GM18861 (cell line): ENCODE results near the gene ELF1.

Experiments used
- ATAC-seq: cut with Tn5 transposase; IDR thresholded peaks from one replicate; pipeline ENCODE4 v1.9.1; 2021; ENCODE audit not compliant: unreplicated experiment

ELF1 gene

DNA sequence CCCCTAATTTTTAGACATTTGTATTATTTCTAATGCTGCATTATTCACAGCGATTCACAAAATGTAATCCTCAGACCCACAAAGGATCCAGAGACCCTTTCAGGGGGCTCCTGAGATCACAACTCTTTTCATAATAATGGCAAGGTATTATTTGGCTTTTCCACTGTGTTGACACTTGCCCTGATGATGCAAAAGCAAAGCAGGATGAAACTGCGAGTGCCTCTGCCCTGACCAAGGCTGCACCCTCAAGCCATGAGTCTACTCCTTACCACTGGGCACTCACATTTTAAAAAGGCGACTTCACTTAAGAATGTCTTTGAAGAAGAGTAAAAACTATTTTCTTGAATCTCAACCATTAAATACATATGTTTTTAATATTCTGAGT, 11.4 kb downstream of the ELF1 start:
- no peak for ATAC-seq

DNA sequence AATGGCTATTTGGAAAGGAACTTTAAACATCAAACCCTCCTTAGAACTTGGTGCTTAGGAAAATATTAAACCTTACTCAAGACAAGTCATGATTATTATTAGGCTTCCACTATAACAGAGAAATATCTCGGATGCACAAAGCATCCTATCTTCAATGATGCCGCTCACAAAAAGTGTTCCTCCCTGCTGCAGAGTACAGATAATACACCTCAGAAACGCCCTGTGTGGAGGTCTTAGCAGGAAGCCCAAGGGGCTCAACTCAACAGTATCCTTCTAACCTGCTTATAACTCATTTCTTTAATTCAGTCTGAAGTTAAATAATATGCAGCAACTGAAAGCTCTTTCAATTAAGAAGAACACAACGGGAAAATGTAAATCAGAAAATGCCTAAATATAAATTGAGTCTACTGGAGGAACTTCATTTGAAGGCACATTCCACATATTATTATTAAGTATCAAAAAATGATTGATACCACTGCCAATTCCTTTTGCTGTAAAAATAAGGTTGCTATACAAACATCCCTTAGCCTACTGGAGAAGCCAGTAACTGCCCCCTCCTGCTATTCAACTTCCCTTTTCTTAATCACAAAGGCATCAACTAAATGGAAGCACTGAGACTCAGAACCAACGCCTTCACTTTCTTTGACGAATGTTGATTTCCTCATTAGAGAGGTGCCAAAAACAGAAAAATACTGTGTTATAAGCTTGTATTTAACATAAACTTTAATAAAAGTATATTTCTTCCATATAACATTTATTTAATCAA, 12.0 kb downstream of the ELF1 start:
- no peak for ATAC-seq

DNA sequence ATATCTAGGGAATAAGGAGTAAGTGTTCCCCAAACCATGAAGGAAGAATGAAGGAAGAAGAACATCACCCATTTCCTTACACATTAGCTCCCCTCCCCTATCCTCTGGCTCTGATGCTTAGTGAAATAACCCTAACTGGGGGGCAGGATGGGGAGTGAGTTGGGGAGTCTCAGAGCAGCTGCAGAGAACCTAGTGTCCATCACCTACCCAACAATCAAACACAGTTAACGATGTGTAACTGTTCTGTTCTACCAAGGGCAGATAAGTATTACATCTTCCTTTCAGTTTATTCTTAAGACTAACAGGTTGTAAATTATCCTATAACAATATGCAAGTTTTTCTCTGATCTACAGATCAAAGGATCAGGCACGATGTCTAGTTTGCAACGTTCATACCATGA, 12.8 kb downstream of the ELF1 start:
- ATAC-seq = no peak

DNA sequence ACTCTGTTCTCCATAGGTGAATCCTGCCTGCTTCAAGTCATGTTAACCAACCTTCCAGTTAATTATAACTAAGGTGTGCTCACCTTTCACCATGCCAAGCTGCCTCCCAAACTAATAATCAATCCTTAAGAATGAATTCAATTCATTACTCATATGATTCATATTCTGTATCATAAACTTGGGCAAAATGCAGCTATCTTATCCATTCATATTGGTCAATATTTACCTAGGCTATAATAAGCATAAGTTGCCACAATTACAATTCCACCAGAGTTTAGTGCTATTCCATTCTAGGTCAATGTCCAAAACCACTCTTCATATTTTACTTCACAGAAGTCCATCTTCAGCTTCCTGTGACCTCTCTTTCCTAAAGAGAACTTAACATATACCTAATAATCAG, 13.4 kb downstream of the ELF1 start:
- no peak for ATAC-seq

DNA sequence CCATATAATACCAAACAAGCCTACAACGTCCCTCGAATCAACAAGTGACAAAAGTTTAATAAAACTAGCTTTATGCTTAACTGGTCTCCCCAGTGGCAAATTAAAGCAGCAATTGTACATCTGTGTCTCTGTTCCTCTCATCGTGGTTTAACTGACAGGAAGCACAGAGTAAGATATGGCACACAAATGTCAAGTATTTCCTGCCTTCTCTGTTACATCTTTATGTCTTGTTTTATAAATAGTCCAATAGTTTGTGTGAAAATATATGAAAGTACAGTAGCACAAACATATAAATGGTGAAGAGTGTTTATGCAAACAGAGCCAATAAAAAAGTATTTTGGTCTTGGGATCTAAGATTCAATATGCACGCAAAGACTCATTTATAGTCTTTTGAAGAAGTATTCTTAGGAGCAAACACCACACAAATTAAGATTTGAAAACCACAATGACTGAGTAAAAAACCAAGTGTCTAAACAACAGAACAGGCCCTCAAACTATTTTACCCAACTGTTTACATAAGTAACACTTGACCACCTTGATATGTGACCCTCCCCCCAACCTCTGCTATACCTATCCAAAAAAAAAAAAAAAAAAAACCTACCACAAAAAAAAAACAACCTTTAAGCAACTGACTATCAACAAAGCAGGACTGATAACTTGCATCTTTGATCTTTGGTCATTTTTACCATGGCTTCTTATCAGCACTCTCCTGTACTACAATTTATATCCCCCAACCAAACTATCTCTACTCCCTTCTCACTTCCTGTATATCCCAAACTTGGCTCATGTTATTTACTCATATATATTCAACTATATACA, 14.0 kb downstream of the ELF1 start:
- ATAC-seq = peak; percentile 51

DNA sequence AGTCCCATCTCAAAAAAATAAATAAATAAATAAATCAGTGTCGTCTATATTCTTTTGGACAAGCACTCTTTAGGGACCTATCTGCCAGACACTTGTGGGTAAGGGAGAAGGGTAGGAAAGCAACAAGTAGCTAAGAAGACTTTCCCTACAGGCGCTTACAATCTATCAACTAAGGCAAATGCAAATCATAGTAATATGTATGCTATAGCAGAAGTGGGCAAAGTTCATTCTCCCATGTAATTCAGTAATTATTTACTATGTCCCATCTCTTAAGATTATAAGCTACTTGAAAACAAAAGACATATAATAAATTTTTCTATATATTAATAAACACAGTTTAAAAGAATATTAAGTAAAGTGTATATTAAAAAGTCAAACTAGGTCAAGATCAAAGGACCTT, 16.5 kb downstream of the ELF1 start:
- no peak for ATAC-seq

DNA sequence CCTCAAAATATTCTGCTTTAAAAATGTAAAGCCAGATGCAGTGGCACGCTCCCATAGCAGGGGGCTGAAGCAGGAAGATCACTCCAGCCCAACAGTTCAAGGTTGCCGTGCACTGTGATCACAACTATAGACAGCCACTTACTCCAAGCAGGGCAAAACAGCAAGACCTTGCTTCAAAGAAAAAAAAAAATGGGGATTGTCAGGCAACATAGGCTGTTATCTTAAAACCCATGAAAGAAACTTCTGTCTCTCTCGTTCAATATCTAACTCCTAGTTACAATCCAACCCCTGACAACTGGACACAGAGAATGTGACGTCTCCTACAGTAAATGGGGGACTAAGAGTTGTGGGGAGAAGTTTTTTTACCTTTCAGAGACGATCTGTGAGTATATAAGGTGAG, 17.4 kb downstream of the ELF1 start:
- ATAC-seq = no peak

DNA sequence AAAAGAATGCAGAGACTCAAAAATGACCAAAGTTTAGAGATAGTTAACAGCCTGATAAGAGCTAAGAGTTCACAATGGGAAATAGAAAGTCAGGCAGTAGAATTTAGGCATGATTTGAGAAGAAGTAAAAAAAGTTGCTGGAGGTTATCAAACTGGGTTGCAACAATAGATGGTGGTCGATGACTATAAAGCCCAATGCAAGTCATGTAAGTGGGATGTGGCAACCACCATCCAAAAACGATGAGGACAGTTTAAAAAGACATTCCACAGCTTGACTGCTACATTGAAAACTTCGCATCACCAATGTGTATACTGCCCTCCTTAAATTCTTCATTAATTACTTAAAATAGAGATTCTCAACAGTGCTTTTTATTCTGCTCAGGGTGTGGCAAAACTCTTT, 19.7 kb downstream of the ELF1 start:
- no peak for ATAC-seq

DNA sequence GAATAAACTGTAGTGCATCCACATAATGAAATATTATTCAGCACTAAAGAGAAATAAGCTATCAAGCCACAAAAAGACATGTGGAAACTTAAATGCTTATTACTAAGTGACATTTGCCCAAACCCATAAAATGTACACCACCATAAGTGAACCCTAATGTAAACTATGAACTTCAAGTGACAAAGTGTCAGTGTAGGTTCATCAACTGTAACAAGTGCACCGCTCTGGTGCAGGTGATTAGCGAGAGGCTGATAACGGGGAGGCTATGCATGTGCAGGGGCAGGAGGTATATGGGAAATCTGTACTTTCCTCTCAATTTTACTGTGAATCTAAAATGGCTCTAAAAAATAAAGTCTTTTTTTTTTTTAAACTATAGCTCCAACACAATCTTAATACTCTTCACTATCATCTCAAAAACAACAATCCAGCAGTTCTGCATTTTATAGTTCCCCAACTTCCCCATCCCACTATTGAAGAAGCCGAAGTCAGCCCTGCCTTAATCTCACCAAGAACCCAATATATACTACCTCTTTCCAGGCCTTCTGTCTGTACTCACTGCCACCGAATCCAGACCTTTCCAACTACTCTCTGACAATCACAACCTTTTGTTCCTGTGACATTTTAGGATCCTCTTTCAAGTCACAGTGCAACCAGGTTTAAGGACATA, 22.6 kb downstream of the ELF1 start:
- no peak for ATAC-seq

DNA sequence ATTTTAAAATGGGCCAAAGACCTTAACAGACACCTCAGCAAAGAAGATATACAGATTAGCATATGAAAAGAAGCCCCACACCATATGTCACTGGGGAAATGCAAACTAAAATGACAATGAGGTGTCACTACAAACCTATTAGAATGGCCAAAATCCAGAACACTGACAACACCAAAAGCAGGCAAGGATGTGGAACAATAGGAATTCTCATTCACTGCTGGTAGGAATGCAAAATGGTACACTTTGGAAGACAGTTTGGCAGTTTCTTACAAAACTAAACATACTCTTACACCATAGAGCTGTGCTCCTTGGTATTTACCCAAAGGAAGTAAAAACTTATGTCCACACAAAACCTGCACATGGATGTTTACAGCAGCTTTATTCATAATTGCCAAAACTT, 23.1 kb downstream of the ELF1 start:
- ATAC-seq = no peak

DNA sequence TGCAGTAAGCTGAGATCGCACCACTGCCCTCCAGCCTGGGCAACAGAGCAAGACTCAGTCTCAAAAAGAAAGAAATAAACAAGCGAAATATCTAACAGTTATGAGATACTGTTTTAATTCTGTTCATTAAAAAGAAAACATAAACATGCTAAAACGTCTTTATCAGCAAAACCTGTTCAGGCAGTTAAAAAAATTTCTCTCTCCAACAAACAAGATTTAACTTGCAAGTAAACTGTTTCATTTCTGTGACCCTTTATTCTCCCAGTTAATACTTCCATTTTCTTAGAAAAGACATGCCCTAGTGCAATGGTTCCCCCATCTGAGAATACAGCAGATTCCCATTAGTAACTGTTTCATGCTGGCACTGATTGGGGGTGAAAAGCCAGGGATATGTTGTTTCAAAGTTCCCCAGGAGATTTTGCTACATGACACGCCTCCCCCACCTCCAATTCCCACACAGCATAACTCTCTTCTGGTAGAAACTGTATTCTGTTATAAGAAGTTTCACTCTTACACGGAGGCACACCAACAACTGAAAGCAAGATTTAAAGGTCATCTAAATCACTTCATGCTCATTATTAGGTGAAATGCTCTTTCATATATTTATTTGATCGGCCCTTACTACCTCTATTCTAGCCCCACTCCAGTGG, 24.4 kb downstream of the ELF1 start:
- peak; percentile 51 for ATAC-seq

DNA sequence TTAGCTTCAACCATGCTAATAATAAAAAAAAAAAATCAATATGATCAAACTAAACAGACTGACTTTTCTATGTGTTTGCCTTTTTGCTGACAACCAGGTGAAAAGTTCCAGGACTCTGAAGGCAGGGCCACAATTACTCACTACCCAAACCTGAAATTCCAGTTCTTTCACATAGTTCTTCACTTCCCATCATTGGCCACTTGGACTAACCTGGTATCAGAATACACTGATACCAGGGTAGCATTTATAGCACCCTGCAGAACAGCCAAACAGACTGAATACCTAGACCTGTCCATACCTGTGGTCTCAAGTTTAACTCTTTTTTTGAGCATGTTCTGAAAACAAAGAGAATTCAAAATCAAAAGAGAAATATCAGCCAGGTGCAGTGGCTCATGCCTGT, 25.1 kb downstream of the ELF1 start:
- no peak for ATAC-seq

DNA sequence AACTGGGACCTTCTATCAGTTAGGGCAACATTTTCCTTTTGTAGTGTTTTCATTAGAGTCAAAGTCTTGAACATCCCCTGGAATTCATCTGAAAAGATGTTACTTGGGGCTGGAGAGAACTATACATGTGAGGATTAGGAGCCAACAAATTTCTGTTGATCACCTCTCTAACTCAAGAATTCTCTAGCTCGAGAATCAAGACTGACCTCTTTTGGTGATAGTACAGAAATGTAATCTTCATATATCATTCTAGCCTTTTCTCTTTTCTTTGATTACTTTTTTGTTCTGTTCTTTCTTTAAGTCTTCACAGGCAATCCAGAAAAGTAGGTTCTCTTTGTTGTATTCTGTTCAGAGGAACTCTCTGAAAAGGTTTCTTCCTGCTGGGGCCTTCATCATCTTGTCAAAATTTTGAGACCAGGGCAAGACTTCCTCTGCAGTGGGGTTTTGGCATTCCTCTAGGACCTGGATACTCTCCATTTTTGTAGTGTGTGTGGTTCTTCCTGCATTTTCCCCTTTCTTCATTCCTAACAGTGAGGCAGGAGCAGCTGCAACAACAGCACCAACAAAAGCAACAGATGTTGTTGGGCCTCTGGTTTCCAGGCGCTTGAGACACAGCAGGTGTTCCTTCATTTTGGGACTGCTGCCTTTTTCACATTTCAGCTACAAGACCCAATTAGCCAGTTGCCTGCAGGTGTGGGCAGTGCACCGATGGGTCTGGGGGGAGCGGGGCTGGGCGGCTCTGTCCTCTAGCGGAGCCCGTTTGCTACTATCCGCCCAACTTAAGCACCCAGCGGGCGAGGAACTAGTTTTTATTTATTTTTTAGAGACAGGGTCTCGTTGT, 26.2 kb downstream of the ELF1 start:
- ATAC-seq = no peak

DNA sequence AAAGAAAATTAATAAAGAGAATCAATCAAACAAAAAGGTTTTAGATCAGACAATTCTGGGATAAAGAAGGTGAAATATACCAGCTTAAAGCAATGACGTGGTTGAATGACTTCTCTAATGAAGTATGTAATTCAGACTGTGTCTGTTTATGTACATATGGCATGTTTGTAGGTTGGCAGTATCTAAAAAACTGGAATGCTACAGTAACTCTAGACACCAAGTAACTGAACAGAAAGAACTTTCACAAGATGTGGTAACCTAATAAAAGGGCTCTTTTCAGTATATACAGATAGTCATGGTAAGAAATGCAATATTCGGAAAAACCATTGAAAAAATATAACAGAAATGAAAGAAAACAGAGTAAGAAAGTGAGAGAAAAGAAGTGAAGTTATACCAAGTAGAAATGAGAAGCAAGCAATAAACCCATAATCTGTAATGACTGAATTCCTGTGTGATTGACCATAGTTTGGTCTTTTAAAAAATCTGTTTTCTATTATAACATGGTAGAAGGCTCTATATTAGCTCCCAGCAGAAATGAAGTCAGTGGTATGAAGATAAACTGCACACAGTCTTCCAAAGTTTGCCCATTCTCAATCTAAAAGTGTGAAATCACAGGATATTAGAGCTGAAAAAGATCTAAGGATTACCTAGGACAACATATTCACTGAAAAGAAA, 31.4 kb downstream of the ELF1 start:
- no peak for ATAC-seq

DNA sequence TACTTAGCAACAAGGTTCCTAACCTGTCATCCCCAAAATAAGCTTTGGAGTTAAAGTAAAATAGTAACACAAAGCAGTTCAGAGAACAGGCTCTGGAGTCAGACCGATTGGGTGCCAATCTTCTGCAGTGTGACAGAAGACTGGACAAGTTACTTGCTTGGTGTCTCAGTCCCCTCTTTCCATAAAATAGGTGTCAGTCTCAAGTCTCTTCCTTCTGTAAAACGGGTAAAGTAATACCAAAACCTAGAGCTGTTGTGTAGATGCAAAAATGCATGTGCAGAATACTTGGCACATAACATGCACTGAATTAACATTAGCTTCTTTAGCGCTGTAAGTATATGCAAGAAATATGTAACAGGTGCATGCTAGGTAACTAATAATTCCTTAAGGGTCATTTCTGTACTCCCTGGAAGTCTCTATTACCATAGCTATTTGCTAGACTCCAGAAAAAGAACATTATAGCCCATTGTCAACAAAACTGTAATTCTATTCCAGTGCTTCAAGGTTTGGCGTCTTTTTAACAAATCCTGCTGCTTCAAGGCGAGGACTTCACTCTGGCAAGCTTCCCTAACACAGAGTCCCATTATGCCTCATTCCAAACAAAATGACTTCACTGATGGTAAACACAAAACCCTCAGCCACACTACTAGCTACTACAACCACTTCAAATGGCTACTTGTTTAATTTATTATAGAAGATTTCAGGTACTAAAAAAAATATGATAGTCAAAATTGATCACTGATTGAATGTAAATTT, 32.8 kb downstream of the ELF1 start:
- no peak for ATAC-seq

DNA sequence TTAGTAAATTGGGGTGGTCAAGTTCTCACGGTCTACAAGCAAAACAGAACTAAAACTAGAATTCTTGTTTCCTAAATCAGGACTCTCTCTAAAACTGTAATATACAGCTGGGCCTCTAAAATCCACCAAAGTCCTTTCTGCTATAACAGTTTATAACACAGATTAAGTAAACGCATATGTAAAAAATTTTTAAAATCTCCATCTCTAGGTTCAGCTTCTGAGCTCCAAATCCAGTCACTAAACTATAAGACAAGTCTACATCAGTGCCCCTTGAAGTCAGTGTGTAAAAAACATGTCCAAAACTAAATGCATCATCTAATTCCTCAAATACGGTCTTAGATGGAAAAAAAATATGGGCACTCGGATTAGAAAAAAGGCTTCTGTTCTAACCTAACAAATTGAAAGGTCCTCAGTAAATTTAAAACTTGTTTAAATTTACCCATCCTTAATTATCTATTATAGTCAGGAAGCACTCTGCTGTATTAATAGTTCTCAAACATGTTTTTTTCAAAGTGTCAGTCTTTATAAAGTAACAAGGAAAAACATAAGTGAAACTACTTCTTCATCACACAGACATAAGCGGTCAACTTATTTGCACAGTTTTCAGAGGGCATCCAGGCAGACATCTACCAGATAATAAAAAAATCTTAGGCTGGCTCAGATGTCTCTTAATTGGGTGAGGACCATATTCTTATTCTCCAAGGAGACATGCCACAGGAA, 33.6 kb downstream of the ELF1 start:
- ATAC-seq = no peak

DNA sequence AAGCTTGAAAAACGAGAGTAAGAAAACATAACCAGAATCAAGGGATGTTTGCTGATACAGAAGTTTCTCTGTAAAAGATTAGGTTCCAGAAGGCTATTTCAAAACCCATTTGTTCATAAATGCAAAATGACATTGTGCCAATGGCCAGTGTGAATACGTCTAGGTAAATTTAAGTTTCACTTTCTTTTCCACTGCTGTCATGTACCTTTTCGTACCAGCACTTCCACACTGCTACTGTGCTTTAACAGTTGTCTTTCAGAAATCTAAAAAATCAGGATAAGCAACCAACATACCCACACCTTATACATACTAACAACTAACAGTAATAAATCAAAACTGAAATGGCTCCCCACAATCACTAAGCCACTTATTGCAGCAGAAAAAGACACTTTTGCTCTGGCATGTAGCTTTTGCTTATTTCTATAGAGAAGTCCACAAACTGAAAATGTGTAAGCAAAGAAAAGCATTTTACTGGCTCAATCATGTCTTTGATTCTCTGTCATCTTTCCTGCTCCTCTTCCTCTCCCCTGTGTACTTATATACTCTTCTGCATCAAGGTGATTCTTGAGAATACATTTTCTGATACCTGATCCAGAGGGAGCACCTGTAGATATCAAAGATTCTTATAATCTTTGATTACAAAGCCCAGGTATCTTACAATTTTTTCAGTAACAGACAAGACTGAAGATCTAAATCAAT, 34.3 kb downstream of the ELF1 start:
- ATAC-seq = peak; percentile 36
